Activated naive CD8-positive, alpha-beta T cell treated with anti-CD3 and anti-CD28 coated beads, Interleukin-2, amount 10 ng/mL, durations not matched to agents 7 days and 5 days (primary cell): ENCODE data around the gene GPS1. TPM values are rescaled to one million over a fixed set of nuclear protein-coding genes. Genes with fewer than 3 reads are reported as not detected.

Experiments used
- ATAC-seq: fragments of 150-1000 bp; cut with Tn5 transposase; one replicate; pipeline ENCODE4 v1.10.0; 2021; ENCODE audit warnings: low read depth, moderate library complexity
- POLR2A ChIA-PET: fragments of 350-600 bp; sonication (Branson Sonifier 250); formaldehyde crosslinking; loops from one replicate; lab custom pipeline; 2021; ENCODE audit warnings: antibody characterized with exemption; lab: Charles Lee
- DNase-seq: peaks from one replicate; pipeline ENCODE4 v3.0.0; 2021
- H3K27ac Mint-ChIP-seq: one replicate; pipeline ENCODE4 v1.8.0; 2022; ENCODE audit warnings: mild to moderate bottlenecking, mixed read lengths
- H3K27me3 Mint-ChIP-seq: one replicate; pipeline ENCODE4 v1.8.0; 2022; ENCODE audit warnings: mild to moderate bottlenecking, moderate library complexity, mixed read lengths
- H3K36me3 Mint-ChIP-seq: one replicate; pipeline ENCODE4 v1.8.0; 2021; ENCODE audit warnings: mild to moderate bottlenecking, mixed read lengths
- H3K4me1 Mint-ChIP-seq: one replicate; pipeline ENCODE4 v1.8.0; 2021; ENCODE audit warnings: mixed read lengths
- H3K4me3 Mint-ChIP-seq: one replicate; pipeline ENCODE4 v1.8.0; 2022; ENCODE audit warnings: mild to moderate bottlenecking, moderate library complexity, mixed read lengths
- H3K9me3 Mint-ChIP-seq: one replicate; pipeline ENCODE4 v1.8.0; 2021; ENCODE audit warnings: mixed read lengths
- total RNA-seq, 2 experiments: library from RNA; stranded (reverse); gene quantifications; one replicate each; pipeline ENCODE4 v1.2.3, GENCODE V29; 2021

Gene GPS1
- total RNA-seq, 2 experiments from 2014 or later: 76.0 to 79.8 TPM

DNA sequence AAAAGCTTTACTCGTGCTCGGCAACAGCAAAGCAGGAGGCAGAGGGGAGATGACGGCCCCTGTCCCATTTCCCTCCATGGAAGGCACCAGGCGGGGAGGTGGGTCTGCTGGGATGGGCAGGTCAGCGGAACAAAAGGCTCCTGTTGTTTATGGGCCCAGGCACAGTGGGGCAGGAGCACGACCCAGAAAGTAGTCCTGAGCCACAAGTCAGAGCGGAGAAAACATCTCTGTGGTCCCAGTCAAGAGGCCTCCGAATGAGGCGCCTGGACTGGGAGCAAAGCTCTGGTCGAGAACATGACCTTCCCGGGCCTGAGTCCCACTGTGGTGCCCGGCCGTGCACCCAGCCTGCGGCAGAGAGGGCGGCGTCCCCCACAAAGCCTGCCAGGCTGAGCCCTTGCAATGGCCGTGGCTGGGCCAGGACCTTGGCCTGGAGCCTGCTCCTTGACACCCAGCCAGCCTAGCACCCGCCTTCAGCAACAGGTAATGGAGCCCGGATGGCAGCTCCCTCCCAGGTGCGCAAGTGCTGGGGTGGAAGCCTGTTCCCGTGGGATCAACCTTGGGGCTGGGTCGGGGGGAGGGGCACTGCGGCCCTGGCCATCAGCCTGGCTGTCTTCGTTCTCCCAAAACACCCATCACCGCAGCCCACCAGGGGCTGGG lies 3.7 kb upstream of the GPS1 start:
- Mint-ChIP-seq H3K4me1 (peaks cover 8% of the 10 kb centered on the region), H3K27ac (no peak overlapping the region), H3K4me3 (no peak overlapping the region), H3K27me3 (no peaks in the 10 kb centered on the region), H3K36me3 (peaks cover 2% of the 10 kb centered on the region), H3K9me3 (no peaks in the 10 kb centered on the region)
- no peak for ATAC-seq
- POLR2A ChIA-PET: interaction anchor here (1.0 kb wide), 1 partner anchor 10 kb away, joined by 4 read pairs; the partner anchor contains the start of gene DCXR
- no peak for DNase-seq

DNA sequence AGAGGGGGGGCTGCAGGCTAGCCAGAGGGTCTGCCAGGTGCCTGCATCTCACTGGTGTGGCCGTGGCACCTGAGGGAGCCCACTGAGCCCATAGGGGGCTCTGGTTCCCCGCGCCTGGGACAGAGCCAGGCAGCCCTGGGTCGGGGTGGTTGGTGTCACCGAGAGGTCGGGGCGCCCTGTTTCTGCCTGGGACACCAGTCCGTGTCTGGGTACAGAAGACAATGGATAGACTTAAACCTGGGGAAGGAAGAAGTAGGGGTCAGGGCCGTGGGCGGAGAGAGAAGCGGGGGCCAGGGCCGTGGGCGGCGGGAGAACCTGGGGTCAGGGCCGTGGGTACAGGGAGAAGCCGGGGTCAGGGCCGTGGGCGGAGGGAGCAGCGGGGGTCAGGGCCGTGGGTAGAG lies 3.1 kb upstream of the GPS1 start:
- H3K27ac Mint-ChIP-seq: no peak overlapping the region
- no peak overlapping the region for H3K4me3 Mint-ChIP-seq
- H3K27me3 Mint-ChIP-seq: no peaks in the 10 kb centered on the region
- H3K9me3 Mint-ChIP-seq: no peaks in the 10 kb centered on the region
- peaks cover 2% of the 10 kb centered on the region for H3K36me3 Mint-ChIP-seq
- ATAC-seq (no peak), DNase-seq (no peak)
- H3K4me1 Mint-ChIP-seq: peaks cover 8% of the 10 kb centered on the region
- POLR2A ChIA-PET: interaction anchor here (1.0 kb wide), 1 partner anchor 11 kb away, joined by 4 read pairs; the partner anchor contains the start of gene DCXR

DNA sequence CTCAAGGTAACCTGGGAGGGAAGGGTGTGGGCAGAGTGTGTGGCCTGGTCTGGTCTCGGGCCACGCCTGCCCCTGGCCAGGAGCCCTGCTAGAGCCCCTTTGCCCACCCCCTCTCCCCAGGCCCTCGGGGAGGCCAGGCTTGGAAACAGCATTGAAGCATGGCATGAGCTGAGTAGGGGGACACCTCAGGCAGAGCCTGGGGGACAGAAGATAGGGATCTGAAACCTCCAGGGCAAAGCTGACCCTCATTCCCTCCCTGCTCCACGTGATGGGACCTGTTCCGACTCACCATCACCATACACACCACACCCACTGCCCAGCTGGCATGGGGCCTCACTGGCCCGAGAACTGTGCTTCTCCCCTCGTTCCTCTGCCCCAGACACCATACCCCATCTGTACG lies 2.6 kb upstream of the GPS1 start:
- H3K36me3 Mint-ChIP-seq: peaks cover 2% of the 10 kb centered on the region
- no peak overlapping the region for H3K4me3 Mint-ChIP-seq
- ATAC-seq (no peak), DNase-seq (no peak)
- H3K9me3 Mint-ChIP-seq: no peaks in the 10 kb centered on the region
- no peaks in the 10 kb centered on the region for H3K27me3 Mint-ChIP-seq
- no peak overlapping the region for H3K27ac Mint-ChIP-seq
- POLR2A ChIA-PET: no interaction called here
- H3K4me1 Mint-ChIP-seq: peaks cover 8% of the 10 kb centered on the region

DNA sequence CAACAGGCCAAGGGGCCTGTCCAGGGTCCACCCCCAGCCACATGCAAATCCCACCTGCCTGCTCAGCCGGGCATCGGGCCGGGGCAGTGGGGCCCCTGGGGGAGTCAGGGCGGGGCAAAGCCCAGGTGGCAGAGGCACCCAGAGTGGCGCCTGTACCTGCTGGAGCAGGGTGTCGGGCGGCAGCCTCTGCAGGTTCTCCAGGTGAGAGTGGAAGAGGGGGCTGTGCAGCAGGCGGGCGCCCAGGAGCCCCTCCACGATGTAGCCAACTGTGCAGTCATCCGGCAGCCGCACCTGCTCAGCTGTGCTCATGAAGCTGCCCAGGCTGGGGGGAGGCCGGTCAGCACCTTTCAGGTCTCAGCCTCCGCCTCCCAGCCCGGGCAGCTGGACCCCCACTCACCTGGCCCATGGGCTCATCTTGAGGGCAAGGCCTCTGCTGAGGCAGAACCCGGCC lies 2.2 kb upstream of the GPS1 start:
- Mint-ChIP-seq H3K27me3 (no peaks in the 10 kb centered on the region), H3K27ac (no peak overlapping the region), H3K9me3 (no peaks in the 10 kb centered on the region), H3K36me3 (peaks cover 2% of the 10 kb centered on the region), H3K4me1 (peaks cover 8% of the 10 kb centered on the region), H3K4me3 (no peak overlapping the region)
- POLR2A ChIA-PET: no interaction called here
- ATAC-seq (no peak), DNase-seq (no peak)

DNA sequence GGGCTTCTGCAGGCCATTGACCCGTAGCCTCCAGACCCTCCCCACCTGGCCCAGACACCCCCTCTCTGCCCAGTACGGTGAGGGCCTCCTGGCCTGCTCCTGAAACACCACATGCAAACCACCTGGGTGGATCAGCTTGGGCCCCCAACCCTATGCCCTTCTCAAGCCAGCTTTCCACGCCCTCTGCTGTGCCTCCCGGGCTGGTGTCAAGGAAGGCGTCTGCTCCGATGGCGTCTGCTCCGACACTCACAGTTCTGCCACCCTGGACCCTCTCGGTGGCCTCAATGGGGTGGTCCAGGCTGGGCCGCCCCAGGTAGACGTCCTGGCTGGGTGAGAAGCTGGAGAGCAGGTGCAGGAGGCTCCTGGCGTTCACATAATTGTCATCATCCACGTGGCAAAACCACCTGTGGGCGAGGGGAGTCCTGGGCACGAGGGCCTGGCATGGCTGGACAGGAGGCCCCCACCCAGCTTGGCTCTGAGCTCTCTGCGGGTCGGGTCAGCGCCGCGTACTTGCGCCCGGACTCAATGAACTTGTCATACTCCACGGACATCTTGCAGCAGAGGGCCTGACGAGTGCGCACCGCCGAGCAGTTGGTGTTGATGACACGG lies 1.4 kb upstream of the GPS1 start:
- Mint-ChIP-seq H3K4me1 (peaks cover 8% of the 10 kb centered on the region), H3K4me3 (peak overlapping the region; percentile 86), H3K27me3 (no peaks in the 10 kb centered on the region), H3K9me3 (no peaks in the 10 kb centered on the region), H3K27ac (peak overlapping the region; percentile 86), H3K36me3 (peaks cover 2% of the 10 kb centered on the region)
- DNase-seq: no peak
- no peak for ATAC-seq
- POLR2A ChIA-PET: interaction anchor here (0.8 to 1.7 kb wide), 4 partner anchors 13 to 48 kb away, joined by 3 to 8 read pairs (median 6); partner anchors contain the start of genes DCXR and FASN

DNA sequence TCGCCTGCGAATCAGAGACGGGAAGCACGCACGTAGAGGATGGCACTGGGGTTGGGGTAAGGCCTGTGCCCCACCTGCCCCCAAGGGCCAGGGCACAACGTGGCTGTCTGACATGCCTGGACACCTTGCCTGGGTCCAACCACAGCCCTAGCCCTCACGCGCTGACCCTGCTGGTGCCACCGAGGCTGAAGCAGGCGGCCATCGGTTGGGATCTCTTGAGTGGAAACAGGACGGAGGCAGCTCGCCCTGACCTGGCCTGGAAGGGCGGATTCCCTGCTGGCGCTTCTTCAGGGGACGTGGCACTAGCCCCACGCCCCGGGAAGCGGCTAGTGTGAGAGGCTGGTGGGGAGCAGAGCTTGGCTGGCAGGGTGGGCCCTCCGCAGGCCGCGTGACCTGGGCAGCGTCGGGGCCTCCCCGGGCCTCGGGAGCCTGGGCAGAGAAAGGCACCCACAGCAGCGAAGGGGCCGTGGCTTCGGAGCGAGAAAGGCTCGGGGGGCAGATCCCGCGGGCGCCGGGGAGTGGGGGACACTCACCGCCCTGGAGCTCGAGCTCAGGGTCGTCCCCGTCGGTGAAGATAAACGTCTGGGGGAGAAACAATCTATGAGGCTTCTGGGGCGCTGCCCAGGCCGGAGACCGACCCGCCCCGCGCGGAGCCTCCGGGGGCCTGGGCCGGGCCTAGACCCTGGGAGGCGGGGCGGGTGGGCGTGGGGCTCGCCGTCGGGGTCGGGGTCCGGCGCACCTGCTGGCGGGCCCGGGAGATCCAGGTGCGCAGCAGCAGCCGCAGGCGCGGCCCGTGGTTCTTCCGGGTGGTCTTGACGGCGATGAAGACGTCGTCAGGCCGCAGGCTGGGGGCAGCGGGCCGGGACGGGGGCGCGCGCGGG lies 697 bp upstream of the GPS1 start:
- Mint-ChIP-seq H3K27ac (peak overlapping the region; percentile 86), H3K36me3 (peaks cover 2% of the 10 kb centered on the region), H3K27me3 (no peaks in the 10 kb centered on the region), H3K4me1 (peaks cover 9% of the 10 kb centered on the region), H3K4me3 (peak overlapping the region; percentile 86), H3K9me3 (no peaks in the 10 kb centered on the region)
- POLR2A ChIA-PET: interaction anchor here (0.6 to 1.7 kb wide), 6 partner anchors 13 to 56 kb away, joined by 3 to 8 read pairs (median 5); partner anchors contain the start of genes DCXR and FASN
- DNase-seq (no peak), ATAC-seq (peak; percentile 5)

DNA sequence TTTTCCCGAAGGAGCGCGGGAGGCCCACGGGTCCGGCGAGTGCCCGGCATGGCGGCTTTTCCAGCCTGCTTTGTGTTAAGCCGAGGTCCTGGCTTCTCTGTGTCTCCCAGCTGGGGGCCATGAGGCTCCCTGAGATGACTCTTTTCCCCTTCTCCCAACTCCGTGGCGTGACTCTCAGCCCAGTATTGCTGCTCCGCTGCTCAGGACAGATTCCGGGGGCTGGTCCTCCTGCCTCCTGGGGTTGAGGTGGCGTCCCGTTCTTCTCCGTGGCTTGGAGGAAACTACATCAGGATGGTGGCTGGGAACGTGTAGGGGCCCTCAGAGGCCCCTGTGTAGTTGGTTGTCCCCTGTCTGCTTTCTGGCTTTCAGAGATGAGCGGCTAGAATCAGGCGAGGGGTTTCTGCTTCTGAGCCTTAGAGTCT lies 951 bp downstream of the GPS1 start:
- Mint-ChIP-seq H3K27me3 (no peaks in the 10 kb centered on the region), H3K4me1 (peaks cover 8% of the 10 kb centered on the region), H3K36me3 (peaks cover 1% of the 10 kb centered on the region), H3K9me3 (no peaks in the 10 kb centered on the region), H3K27ac (peak overlapping the region; percentile 58), H3K4me3 (peak overlapping the region; percentile 74)
- POLR2A ChIA-PET: interaction anchor here (1.2 to 1.4 kb wide), 5 partner anchors 12 to 74 kb away, joined by 3 to 8 read pairs (median 4); partner anchors contain the start of genes DCXR, DUS1L and FASN
- DNase-seq (no peak), ATAC-seq (no peak)

DNA sequence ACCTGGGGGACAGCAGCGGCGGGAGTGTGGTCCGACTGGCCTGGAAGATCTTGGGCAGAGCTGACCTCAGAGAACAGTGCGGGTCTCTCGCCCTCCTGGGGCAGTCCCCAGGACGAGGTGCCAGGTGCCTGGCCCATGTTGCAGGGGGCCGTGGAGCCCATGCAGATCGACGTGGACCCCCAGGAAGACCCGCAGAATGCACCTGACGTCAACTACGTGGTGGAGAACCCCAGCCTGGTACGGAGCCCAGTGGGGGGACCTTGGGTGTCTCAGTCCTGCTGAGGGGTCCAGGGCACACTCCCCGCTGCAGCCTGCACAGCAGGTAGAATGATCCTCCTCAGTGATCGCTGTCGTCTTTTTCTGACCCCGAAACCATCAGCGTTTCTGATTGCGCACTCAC lies 1.4 kb downstream of the GPS1 start:
- H3K4me1 Mint-ChIP-seq: peaks cover 8% of the 10 kb centered on the region
- H3K36me3 Mint-ChIP-seq: no peaks in the 10 kb centered on the region
- peak overlapping the region; percentile 58 for H3K27ac Mint-ChIP-seq
- no peaks in the 10 kb centered on the region for H3K9me3 Mint-ChIP-seq
- DNase-seq: no peak
- ATAC-seq: no peak
- POLR2A ChIA-PET: interaction anchor here (1.2 to 1.3 kb wide), 3 partner anchors 16 to 45 kb away, joined by 3 to 4 read pairs (median 3); partner anchors contain the start of genes DCXR and FASN
- peak overlapping the region; percentile 74 for H3K4me3 Mint-ChIP-seq
- no peaks in the 10 kb centered on the region for H3K27me3 Mint-ChIP-seq

DNA sequence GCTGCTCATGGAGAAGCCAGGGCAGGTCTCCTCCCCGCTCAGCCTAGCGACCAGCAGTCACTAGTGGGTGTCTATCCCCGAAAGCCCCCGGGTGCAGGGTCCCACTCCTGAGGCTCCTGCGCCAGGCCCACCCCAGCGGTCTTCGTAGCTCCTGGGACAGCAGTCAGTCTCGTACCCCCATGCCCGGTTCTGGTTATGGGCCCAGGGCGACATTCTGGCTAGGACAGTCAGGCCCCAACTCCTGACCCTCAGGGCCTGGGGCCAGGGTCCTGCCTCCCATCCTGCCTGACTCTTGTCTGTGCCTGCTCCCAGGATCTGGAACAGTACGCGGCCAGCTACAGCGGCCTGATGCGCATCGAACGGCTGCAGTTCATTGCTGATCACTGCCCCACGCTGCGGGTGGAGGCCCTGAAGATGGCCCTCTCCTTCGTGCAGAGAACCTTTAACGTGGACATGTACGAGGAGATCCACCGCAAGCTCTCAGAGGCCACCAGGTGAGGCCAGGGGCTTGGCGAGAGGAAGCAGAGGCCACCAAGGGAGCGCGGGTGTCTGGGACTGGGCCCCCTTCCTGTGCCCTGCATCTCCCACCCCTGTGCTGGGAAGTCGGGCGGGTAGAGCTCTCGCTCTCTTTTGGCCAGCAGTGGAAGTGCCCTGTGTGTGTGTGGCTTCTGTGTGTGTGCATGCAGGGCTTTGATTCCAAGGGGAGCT lies 2.0 kb downstream of the GPS1 start:
- no peaks in the 10 kb centered on the region for H3K9me3 Mint-ChIP-seq
- POLR2A ChIA-PET: interaction anchor here (1.2 to 1.3 kb wide), 3 partner anchors 16 to 45 kb away, joined by 3 to 4 read pairs (median 3); partner anchors contain the start of genes DCXR and FASN
- no peak for DNase-seq
- H3K4me3 Mint-ChIP-seq: peak overlapping the region; percentile 74
- H3K4me1 Mint-ChIP-seq: peaks cover 8% of the 10 kb centered on the region
- no peak for ATAC-seq
- no peak overlapping the region for H3K27ac Mint-ChIP-seq
- H3K27me3 Mint-ChIP-seq: no peaks in the 10 kb centered on the region
- H3K36me3 Mint-ChIP-seq: no peaks in the 10 kb centered on the region

DNA sequence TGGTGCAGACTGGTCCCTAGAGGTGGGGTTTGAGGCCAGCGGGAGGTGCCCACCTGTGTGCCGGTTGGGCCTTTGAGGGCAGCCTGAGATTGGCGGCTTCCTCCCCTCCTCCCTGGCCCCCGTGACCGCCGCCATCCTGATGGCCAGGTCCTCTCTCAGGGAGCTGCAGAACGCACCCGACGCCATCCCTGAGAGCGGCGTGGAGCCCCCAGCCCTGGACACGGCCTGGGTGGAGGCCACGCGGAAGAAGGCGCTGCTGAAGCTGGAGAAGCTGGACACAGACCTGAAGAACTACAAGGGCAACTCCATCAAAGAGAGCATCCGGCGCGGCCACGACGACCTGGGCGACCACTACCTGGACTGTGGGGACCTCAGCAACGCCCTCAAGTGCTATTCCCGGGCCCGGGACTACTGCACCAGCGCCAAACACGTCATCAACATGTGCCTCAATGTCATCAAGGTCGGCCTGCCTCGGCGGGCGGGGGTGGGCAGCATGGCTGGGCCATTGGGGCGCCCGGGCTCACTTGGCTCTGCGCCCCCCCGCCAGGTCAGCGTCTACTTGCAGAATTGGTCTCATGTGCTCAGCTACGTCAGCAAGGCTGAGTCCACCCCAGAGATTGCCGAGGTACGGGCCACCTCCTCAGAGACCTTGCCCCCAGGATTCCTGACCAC lies 2.8 kb downstream of the GPS1 start:
- DNase-seq: no peak
- POLR2A ChIA-PET: interaction anchor here (1.0 to 1.2 kb wide), 2 partner anchors 10 to 44 kb away, joined by 3 to 4 read pairs; partner anchors contain the start of gene FASN
- Mint-ChIP-seq H3K4me3 (no peak overlapping the region), H3K27ac (no peak overlapping the region), H3K9me3 (no peaks in the 10 kb centered on the region), H3K27me3 (no peaks in the 10 kb centered on the region), H3K36me3 (no peaks in the 10 kb centered on the region), H3K4me1 (peaks cover 8% of the 10 kb centered on the region)
- no peak for ATAC-seq

DNA sequence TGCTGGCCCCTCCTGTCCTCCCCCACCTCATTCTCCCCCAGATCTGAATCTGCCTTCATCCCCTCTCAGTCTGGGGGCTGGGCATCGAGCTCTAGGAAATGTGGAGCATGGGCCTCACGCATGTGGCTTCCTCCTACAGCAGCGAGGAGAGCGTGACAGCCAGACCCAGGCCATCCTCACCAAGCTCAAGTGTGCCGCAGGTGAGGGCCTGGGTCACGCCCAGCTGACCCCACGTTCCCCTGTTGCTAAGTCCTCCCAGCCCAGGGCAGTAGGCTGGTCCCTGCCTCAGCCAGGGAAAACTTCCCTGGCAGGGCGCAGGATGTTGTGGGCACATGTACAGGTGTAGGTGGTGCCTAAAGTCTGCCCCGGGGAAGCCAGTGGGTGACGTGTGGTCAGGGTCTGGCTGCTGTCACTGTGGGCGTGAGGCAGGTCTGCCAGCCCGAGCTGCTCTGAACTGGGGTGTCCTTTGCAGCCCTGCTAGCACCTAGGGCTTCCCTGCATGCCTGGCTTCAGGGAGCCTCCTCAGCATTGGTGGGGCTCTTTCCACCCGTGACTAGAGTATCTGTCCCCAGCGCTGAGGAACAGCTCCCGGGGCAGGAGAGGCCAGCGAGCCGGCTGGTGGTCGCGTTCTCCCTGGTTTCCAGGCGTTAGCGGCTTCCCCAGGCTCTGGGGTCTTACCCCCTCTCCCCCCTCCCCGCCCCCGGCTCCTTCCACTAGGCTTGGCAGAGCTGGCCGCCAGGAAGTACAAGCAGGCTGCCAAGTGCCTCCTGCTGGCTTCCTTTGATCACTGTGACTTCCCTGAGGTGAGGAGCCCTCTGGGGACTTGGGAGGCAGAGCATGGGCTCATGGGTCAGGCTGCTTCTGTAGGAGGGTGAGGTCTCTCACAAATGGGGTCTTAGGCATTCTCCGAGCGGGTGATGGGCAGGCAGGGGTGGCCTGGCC lies 3.6 kb downstream of the GPS1 start:
- peaks cover 8% of the 10 kb centered on the region for H3K4me1 Mint-ChIP-seq
- no peak overlapping the region for H3K4me3 Mint-ChIP-seq
- no peak for DNase-seq
- H3K27ac Mint-ChIP-seq: no peak overlapping the region
- POLR2A ChIA-PET: interaction anchor here (1.0 to 1.6 kb wide), 2 partner anchors 10 kb away, joined by 3 to 7 read pairs; partner anchors contain the start of gene DUS1L
- no peak for ATAC-seq
- H3K36me3 Mint-ChIP-seq: no peaks in the 10 kb centered on the region
- H3K27me3 Mint-ChIP-seq: no peaks in the 10 kb centered on the region
- no peaks in the 10 kb centered on the region for H3K9me3 Mint-ChIP-seq
